NAMALWA (cell line): Measurements from ENCODE around the gene PSAP.
A peak's percentile ranks its signal among the peaks of the same experiment; 100 is the strongest.

Experiments used
- DNase-seq: peaks from one replicate; pipeline ENCODE4 v3.0.0-alpha.2; 2015; ENCODE audit warnings: low spot score

The PSAP gene

DNA sequence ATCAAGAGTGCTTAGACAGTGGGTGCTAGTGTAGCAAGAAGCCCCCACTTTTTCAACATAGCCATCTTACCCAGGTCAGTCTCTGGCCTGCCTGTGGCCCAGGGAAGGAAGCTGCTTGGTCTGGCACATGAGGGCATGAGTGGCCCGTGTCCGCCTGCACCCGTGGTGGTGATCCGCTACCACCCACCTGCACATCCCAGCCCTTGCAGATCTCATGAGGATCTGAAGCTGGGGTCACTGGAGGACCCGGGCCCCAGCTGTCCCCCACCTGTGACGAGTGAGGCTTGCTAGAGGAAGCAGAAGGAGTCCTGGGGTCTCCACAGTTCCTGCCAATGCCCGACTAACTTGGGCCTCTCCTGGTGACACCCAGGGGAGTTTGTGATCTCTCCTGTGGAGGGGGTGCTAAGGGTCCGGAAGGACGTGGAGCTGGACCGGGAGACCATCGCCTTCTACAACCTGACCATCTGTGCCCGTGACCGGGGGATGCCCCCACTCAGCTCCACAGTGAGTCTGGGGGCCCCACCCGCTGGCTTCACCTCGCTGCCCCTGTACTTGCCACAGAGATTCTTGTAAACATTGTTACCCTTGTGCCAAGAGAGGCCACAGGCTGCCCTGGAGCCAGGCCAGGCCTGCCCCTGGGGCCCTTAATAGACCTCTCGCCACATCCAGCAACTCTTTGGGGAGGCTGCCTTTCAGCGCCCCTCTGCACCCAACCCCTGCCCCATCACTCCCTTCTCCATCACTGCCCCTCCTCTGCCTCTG, 67.0 kb downstream of the PSAP start:
- DNase-seq = no peak

DNA sequence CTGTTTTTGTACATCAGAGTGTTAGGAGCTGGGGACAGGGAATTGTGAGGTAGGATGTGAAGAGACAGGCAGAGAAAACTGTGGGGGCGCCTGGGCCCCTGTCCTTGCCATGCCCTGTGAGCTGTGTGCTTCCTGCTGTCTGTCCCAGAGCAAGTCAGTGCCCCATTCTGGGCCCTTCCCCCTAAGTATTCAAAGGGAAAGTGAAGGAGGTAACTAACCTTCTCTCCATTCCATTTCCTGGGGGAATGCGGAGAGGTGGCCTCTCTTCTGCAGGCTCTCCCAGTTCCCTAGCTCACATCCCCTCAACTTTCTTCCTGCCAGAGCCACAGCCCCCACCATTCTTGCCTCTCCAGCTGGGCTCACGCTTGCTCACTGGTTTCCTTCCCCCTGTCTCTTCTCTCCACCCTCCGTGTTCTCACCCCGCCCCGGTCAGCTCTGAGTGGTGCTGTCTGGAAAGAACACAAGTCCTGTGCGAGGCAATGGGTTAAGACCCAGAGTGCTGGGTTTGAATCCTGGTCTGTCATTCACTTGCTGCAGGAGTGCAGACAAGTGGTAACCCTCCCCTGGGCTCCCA, 68.0 kb downstream of the PSAP start:
- no peak for DNase-seq

DNA sequence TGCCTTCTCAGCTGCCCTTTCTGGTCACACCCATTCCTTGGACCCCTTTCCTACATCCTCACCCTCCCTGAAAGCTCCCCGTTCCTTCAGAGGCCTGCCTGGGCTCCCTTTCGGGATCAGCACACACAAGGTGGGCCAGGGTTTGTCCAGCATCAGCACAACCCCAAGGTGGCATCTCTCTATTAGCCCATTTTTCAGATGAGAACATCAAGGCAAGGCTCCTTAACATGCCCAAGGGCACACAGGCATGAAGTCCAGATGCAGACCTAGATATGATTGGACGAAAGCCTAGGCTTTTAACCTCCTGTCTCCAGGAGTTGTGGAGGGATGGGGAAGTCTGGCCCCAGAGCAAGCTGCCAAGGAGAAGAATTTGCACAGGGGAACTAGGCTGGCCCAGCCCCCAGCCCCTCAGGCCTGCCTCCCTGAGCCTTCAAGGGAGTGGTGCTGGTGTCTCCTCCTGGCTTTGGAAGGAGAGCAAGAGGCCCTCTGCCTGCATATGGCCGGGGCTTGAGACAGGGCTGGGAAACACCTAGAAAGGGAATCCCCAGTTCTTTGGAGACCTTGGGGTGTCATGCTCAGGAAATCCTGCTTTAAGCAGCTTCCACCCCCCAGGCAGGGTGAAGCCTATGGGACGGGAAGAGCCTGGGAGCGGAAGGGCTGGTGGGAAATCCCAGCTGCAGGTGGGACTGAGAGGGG, 68.7 kb downstream of the PSAP start:
- DNase-seq = no peak

DNA sequence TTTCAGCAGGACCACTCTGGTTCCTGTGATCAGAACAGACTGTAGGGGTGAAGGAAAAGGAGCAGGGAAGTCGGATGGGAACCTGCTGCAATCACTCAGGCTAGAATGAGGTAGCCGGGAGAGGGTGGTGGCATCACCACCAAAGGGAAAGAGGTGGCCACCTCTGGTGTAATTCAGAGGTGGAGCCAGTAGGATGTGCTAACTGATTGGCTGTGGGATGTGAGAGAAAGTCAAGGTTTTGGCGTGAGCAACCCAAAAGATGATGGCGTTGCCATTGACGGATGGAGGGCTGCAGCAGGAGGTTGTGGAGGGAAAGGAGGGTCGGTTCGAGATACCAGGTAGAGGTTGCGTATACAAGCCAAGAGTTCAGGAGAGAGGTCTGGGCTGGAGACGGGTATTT, 70.3 kb downstream of the PSAP start:
- DNase-seq = no peak

DNA sequence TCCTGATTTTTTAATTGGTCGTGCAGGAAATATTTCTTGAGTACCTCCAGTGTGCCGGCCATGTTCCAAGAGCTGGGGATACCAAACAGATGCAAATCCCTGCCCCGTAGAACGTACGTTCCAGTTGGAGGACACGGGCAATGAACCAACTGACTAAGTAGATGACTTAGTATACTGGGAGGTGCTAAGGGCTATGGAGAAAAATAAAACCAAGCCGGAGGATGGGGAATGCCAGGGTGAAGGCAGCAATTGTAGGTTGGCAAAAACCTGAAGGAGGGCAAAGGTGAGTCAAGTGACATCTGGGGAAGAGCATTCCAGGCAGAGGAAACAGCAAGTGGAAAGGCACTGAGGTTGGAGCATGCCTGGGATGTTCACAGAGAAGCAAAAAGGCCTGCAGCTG, 70.9 kb downstream of the PSAP start:
- DNase-seq = no peak

DNA sequence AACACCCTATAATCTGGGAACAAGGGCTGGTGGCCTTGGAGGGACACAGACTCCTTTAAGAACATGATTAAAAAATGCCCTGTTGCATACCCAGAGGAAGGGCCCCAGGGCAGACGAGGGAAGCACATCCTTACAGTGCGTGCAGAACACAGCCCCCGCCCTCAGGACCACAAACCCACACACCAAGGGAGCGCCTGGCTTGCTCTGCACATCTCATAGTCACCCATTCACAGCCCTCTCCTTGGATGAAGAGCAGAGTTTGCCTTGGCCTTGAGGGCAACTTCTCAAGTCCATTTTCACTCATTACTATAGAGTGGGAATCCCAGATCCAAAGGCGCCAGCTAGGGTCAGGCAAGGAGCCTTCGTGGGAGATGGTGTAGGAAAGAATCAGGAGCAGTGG, 71.4 kb downstream of the PSAP start:
- no peak for DNase-seq

DNA sequence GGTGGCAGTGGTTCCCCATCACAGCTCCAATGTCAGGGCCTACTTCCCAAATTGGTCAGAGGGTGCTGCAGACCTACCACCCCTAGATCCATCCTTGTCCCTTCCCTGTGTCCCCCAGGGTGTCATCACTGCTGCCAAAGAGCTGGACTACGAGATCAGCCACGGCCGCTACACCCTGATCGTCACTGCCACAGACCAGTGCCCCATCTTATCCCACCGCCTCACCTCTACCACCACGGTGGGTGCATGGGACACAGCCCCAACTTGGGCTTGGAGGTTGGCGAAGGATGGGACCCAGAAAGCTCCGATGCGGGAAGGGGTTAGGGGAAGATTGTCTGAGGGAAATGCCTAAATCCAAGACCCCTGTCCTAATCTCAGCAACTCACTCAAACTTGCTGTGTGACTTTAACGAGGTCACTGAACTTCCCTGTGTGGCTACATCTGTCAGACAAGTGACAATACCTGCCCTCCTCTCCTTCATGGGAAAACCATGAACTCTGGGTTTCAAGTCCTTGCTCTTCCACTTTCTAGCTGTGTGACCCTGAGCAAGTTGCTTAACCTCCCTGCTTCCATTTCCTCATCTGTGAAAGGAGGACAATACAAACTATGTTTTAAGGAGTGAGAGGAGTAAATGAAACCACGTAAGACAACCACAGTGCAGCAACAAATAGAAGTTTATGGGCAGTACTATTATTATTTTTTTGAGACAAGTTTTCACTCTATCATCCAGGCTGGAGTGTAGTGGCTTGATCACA, 72.8 kb downstream of the PSAP start:
- DNase-seq = no peak

DNA sequence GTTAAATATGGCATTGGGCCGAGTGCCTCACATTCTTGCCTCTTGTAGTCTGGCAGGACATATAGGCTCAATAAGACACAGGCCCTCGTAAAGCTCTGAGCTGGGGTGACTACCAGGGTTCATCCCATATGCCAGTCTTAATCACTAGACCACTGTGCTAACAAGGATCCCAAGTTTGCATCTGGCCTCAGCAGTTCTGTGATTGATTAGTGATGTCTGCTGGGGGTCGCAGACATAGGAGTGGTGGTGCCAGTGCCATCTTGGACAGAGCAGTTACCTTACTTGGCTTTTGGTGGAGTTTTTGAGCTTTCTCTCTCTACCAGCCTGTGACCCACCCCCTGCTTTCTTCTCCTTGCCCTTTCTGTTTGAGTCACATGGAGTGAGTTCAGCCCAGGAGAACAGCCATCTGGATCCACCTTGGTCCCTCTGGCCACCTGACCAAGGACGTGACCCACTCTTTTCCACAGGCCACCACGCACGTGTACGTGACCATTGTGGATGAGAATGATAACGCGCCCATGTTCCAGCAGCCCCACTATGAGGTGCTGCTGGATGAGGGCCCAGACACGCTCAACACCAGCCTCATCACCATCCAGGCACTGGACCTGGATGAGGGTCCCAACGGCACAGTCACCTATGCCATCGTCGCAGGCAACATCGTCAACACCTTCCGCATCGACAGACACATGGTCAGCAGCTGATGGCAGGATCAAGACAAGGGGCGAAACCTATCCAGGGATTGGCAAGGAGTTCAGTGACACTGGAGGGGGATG, 73.7 kb downstream of the PSAP start:
- DNase-seq = no peak

DNA sequence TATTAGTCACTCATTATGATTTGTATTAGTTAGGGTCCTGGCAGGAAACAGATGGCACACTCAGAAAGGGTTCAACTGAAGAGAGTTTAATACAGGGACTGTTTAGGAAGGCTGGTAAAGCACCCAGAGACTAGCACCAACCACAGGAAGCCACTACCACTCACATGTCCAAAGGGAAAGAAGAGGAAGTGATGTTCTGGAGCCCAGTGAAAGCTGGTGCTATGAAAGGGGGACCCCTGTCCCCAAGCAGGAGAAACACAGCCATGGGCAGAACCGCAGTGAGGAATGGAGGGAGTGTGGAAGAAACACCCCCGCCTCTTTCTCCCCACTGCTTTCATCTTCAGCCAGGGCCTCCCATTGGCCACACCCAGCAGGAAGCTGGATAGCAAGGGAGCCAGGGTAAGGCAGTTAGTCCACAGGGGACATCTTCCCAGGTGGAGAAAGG, 74.5 kb downstream of the PSAP start:
- no peak for DNase-seq

DNA sequence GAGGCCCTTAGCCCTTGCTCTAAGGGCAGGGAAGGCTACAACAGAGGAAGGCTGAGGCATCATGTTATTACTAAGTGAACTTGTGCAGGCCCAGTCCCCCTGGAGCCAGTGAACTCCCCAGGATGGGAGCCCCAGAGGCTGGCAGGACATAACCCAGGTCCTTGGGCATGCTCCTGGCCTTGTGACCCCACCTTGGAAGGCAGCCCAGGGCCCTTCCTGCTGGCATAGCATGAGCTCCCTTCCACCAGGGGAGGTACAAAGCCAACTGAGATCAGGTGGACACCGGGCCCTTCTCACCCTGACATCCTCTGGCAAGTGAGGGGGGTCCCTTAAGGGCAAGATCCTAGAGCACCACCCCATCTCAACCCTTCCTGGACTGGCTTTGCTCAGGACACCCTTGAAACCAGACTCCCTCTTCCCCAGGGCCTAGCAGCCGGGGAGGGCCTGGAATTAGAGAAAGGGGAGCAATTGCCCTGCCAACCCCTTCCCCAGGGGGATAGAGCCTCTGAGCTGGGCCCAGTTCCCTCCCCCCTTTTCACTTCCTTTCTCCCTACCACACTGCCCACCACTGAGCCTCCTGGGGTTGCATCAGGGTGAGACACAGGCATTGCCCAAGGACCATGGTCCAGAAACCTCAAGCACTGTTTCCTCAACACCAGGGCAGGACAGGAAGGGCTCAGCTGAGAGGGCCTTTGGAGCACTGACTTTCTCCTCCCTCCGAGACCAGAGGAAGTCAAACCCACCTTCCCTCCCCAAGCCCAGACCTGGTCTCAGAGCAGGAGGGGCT, 75.9 kb downstream of the PSAP start:
- DNase-seq = no peak

DNA sequence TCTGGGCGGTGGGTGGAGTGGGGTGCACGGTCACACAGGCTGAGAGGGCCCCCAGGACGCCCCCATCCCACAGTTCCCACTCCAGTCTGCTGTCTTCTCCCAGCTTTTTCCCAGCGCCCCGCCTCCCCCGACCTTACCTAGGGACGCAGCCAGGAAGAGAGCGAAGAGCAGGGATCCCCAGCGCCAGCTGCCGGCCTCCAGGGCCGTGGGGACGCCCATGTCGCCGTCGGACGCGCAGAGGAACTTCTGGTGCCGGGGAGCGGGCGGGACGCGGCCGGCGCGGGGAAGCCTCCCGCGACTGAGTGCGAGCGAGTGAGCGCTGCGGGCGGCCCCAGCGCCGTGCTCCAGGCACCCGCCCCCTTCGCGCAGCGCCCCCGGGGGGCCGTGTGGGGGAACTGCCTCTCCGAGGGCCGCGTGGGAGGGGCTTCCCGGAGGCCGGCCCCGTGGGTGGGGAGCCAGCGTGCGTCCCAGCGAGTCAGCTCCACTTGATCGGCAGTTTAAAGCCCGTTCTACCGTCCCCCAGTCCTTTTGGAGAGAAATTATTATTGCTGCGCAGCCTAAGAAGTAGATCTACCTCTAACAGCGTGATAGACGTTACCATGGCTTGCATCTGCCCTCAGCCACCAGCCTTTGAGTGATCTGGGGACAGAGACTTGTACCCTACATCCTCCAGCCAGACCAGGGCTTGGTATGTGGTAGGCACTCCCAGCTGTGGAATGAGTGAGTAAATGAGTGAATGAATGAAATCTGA, 77.7 kb downstream of the PSAP start, which contains the start of gene VSIR:
Gene VSIR, minus strand, starts transcription at position 300 of the 751 bp plus-strand sequence. Its CDS starts 81 bp downstream, at position 219.
- peak; percentile 77 for DNase-seq

DNA sequence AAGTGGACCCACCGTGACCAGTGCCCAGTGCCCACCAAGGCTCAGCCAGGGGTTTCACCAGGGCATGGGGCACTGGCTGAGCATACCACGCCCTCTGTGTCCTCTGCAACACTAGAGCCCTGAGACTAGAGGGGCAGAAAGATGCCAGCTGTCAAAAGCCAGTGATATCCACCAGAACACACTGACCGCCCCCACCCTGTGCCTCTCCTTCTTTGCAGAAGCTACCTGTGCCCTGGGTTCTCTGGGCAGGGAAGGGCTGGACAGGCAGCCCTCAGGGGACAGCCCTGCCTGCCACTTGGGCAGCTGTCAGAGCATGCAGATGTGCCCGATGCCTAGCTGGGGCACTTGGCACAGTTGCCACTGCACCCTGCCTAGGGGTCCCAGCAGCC, 78.2 kb downstream of the PSAP start:
- DNase-seq = no peak

DNA sequence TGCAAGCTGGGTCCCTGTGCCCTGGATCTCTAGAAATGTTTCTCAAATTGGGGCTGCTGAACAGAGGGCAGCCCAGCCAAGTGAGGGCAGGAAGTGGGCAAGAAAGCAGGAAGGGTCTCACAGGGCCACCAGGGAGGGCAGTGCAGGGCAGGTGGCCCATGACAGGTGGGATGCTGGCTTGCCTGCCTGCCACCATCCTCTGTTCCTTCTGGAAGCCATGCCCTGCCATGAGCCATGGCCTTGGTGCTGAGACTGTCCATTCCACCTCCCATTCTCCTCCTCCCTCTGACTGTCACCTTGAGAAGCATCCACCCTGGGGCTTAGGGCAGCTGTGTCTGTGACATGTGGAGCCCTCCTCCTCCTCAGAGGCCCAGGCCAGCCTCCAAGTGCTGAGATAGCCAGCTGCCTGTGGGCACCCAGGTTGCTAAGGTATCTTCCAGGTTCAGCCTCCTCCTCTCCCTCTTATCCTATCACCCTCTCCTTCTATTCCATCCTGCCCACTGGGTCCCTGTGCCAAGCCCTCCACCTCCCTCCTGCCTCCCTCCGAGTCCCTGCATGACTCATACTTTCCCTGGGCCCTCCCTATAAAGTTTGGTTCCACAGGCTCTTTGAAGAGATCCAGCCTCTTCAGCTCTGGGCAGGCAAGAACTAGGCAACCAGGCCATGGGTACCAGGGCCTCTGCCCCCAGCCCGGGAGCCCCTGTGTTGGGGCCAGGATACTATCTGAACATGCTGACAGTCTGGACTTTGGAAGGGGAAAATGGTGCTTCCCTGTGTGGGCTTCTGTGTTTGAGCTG, 79.0 kb downstream of the PSAP start:
- DNase-seq = no peak

DNA sequence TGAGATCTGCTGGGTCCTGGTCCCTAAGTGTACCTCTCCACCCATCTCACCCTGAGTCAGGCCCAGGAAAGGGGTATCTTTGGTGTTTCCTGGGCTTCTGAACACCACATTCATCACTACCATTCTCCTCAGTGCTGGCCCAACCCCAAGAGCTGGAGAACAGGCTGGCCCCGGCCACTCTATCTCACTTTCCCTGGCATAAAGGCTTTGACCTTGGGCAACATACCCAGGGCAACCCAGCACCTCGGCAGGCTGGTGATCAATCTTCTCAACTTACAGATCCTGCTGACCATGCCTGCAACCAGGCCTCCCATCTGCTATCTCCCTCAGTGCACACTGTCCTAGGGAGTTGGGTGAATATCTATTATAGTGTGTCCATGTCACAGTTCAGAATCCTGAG, 79.8 kb downstream of the PSAP start:
- no peak for DNase-seq

DNA sequence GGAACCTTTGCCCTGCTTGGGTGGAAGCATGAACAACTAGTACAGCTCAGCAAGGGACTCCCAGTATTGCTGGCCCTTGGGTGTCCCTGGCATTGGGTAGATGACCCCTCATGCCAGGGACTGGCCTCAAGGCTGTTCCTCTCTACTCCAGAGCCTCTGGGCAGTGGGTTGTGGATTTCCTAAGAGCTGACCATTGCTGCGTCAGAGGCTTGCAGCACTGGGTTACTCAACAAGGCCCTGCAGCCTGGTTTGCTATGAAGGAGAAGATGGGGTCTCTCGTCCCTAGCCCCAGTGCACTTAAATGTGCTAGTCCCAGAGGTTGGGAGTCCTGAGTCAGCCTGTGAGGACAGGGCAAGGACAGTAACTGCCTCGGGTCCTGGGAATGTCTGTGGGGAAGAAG, 80.3 kb downstream of the PSAP start:
- DNase-seq = no peak

DNA sequence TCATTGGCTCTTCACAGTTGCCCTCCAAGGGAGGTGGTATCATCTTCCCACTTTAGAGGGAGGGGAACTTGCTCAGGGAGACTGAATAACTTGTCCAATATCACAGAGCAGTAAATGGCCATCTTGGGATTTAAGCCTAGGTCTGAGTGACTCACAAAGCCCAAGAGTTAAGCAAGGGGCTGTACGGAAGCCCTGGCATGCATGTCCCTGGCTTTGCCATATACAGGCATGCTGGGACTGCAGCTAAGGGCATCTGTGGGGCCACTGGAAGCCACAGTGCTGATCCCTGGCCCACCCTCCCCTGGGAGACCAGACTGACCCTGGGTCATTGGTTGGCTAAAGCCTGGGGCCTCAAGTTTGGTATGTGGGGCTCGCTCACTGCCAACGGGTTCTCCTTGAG, 80.8 kb downstream of the PSAP start:
- DNase-seq = no peak

DNA sequence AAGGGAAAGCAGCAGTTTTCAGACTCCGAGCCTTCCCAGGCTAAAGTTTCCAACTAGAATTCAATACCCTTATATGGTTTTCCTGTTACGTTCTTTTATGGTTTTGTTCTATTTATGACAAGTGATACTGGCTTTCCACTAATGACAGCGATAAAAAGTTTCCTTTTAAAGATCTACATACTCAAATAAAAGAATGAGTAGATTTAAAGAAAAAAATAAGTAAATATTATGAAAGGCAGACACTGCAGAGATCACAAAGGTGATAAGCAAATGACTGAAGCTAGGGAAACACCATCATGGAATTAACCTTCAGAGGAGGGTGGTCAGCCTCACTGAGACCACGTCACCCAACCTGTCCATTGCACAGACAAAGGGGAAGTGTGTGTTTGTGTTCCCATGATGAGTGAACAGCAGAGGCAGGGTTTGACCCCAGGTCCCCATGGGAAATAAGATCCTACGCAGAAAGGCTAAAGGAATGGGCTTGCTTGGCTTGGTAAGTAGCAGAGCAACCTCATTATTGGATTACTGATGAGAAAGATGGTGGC, 81.7 kb downstream of the PSAP start:
- no peak for DNase-seq

DNA sequence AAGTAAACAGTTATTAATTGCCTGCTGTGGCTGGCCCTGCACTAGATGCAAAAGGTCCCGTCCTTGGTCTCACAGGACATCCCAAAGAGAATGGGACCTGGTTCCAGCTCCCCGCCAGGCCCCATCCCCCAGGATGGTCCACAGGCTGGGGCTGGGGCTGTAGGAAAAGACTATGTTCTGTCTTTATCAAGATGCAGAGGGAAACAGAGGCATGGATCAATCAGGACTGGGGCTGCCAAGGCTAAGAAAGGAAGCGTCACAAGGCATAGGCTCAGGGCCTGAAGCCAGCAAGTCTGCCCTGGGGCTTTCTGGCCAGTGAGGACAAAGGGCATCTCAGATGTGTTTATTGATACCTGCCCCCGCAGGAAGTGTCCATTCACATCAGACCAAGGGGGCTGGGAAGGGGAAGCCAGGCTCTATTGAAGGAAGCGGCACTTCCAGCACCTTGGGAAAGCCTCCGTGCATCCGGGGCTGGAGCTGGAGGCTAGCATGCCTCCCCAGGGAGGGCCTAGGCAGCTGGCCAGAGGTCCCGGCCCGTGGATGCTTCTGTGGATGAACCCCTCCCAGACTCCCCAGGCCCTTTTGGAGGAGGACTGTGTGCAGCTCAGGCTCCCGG, 83.5 kb downstream of the PSAP start:
- no peak for DNase-seq
